GM06990 (cell line): ENCODE results near the gene CREB3L1.

Experiments
- DNase-seq: peaks from one replicate; pipeline ENCODE4 v3.0.0-alpha.2; 2011; ENCODE audit not compliant: insufficient read length; ENCODE audit errors: extremely low read depth
- H3K27me3 ChIP-seq: replicated peaks from 2 replicates; pipeline ENCODE4 v1.6.0; 2011; ENCODE audit warnings: low read length; ENCODE audit not compliant: control insufficient read depth, insufficient read depth
- H3K36me3 ChIP-seq: 2 replicates; pipeline ENCODE4 v1.5.1; 2011; ENCODE audit warnings: low read length; ENCODE audit not compliant: control insufficient read depth, insufficient read depth
- H3K4me3 ChIP-seq: replicated peaks from 2 replicates; pipeline ENCODE4 v1.5.1; 2011; ENCODE audit warnings: low read depth, mild to moderate bottlenecking, control low read depth, low read length
- TF ChIP-seq, protein P1 (sequence below): IDR thresholded peaks from 2 replicates; pipeline ENCODE4 v1.5.1; 2011; ENCODE audit warnings: low read length, control low read depth, mild to moderate bottlenecking, inconsistent platforms; ENCODE audit not compliant: insufficient read depth, poor library complexity, severe bottlenecking

Gene CREB3L1

DNA sequence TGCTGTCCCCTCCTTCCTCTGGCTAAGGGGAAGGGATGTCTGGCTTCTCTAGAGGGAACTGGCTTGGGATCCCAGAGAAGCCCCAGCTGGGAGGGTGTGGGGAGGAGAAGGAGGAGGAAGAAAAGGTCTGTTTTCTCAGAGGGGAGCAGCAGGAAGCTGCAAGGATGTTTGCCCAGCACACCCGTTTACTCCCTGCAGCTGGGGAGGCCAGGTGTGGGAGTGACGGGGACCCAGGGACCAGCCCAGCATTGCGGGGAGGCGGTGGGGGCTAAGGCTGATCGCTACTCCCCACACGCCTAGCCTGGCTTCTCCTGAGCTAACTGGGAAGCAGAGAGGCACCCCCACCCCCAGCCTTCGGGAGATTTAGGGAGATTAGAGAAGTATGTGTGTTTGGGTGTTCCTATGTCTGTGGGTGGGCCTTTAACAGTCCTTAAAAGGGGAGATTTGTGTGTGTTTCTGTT, 3.9 kb downstream of the CREB3L1 start:
- no peak for DNase-seq
- TF ChIP-seq, protein P1, sequence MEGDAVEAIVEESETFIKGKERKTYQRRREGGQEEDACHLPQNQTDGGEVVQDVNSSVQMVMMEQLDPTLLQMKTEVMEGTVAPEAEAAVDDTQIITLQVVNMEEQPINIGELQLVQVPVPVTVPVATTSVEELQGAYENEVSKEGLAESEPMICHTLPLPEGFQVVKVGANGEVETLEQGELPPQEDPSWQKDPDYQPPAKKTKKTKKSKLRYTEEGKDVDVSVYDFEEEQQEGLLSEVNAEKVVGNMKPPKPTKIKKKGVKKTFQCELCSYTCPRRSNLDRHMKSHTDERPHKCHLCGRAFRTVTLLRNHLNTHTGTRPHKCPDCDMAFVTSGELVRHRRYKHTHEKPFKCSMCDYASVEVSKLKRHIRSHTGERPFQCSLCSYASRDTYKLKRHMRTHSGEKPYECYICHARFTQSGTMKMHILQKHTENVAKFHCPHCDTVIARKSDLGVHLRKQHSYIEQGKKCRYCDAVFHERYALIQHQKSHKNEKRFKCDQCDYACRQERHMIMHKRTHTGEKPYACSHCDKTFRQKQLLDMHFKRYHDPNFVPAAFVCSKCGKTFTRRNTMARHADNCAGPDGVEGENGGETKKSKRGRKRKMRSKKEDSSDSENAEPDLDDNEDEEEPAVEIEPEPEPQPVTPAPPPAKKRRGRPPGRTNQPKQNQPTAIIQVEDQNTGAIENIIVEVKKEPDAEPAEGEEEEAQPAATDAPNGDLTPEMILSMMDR = no peak
- H3K36me3 ChIP-seq = no peaks in the 10 kb centered on the region
- H3K27me3 ChIP-seq = no peaks in the 10 kb centered on the region
- no peak overlapping the region; the same call in 1 of the 2 replicates for H3K4me3 ChIP-seq

DNA sequence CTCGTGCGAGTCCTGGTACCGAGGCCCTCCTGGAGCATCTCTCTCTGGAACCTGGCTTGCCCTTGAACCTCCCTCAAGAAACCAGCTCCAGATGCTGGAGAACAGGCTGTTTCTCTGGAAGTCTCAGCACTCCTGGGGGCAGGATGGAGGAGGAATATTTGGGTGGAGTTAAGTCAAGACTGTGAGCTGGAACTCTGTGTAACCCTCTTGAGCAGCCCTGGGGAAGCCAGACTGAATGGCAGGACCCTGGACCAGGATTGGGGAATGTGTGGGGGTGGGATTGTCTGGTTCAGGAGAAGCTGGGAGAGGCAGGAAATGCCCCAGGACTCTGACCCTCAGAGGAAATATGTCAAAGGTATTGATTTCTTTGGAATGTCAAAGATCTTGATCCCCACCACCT, 7.7 kb downstream of the CREB3L1 start:
- TF ChIP-seq, protein P1 = no peak
- H3K27me3 ChIP-seq = no peaks in the 10 kb centered on the region
- H3K4me3 ChIP-seq = no peak overlapping the region
- H3K36me3 ChIP-seq = no peaks in the 10 kb centered on the region
- DNase-seq = no peak

DNA sequence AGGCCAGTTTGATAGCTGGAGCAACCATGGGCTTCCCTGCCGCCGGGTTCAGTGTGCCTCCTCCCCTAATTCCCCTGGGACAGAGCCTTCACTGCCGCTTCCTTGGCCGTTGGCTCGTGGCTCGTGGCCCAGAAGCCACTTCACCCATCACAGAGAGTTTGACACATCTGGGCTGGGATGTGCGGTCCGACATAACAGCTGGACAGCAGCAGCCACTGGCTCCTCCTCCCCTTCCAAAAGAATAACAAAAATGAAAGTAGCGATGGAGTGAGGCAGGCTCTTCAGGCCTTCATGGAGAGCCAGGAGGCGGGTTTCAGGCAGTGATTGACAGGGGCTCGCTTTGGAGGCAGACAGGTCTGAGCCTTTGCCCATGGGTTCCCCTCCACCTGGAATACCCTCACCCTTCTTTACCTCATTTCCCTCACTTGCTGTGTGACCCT, 8.2 kb downstream of the CREB3L1 start:
- Histone ChIP-seq H3K27me3 (no peaks in the 10 kb centered on the region), H3K4me3 (no peak overlapping the region), H3K36me3 (no peaks in the 10 kb centered on the region)
- no peak for DNase-seq
- TF ChIP-seq, protein P1 = no peak

DNA sequence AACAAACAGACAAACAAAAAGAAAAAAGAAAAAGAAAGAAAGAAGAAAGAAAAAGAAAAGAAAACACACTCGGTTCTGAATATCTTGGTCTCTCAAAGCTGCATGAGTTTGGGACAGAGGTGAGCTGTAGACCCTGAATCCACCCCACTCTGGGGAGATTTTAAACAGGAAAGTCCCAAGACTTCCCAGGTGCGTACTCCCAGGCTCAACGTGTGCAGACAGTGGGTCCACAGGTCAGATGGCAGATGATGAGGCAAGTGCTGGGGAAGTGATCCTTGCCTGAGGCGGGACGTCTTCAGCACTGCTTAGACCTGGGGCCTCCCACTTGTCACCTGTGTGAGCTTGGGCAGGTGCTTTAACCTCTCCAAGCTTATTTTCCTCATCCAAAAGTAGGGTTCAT, 9.3 kb downstream of the CREB3L1 start:
- Histone ChIP-seq H3K4me3 (no peak overlapping the region), H3K27me3 (no peaks in the 10 kb centered on the region), H3K36me3 (no peaks in the 10 kb centered on the region)
- TF ChIP-seq, protein P1 = no peak
- no peak for DNase-seq

DNA sequence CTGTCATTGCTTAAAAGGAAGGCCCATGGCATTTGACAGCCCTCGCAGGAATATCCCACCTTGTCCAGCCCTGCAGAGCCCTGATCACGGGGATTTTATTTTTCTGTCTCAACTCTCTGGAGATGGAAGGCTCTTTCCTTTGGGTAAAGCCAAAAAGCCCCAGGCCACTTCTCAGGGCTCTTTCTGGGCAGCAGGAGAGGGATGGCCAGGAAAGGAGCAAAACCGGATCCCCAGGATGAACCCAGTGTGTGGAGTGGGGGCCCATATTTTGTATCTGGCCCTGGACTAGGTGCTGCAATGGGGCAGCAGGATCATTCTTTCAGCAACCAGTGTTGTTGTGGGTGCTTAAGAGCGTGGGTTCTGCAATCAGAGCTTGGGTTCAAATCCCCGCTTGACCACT, 11.0 kb downstream of the CREB3L1 start:
- TF ChIP-seq, protein P1 = no peak
- Histone ChIP-seq H3K4me3 (no peak overlapping the region), H3K27me3 (no peaks in the 10 kb centered on the region), H3K36me3 (no peaks in the 10 kb centered on the region)
- DNase-seq = no peak

DNA sequence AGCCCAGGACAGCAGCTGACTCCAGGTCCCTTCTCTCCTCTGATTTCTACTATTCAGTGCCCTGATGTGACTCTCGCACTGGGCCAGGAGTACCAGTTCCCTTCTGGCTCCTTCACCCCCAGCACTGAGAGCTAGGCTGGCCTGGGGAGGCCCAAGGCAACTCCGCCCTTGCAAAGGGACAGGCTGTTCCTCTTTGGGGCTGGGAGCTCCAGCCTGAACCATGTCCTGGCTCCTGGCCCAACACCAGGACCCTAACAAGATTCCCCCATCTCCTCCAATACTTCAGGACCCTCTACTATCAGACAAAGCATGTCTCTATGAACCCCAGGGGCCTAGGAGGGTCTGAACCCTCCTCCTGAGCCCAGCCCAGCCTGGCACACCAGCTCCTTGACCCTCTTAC, 12.5 kb downstream of the CREB3L1 start:
- DNase-seq = no peak
- TF ChIP-seq, protein P1 = no peak
- Histone ChIP-seq H3K36me3 (no peaks in the 10 kb centered on the region), H3K27me3 (no peaks in the 10 kb centered on the region), H3K4me3 (no peak overlapping the region)
